Amygdala (tissue), 56 donors: Measurements from ENCODE around the gene ARHGEF16.

ENCODE experiments used
- DNase-seq, 56 donors: peaks; one replicate each; lab custom pipeline; 2025; lab: John Stamatoyannopoulos, UW

ARHGEF16 gene

GRCh38 chr1:3454811-3455618 lies 550 bp downstream of the ARHGEF16 start:
- DNase-seq, result no peak

DNA sequence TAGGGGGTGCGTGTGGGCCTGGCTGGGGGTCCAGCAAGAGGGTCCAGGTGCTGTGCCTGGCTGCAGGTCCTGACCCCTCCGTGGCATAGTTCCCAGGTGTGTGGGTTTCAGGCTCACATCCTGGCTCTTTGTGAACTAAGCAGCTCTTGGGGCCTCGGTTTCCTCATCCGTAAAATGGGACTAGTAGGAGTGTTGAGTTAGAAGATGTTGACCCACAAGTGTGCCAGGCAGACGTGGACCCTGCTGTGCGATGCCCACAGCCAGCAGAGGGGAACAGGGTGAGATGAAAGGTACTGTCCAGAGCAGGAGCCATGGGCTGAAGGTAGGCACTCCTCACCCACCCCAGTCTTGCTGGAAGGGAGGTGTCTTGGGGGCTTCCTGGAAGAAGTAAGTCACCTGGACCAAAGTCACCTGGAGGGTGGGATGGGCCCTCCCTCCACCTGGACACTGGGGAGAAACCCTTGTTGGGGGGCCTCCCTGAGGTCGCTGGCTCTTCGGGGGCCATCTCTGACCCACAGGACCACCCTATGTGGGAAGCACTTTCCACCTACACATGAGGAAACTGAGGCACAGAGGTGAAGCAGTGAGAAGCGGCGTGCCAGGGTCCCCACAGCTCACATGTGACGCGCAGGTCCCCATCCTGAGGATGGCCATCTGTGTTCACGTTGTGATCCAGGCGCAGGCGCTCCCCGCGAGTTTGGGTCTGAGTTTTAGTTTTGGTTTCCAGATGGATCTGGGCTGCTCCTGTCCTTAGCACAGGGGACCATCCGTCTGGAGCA lies 1.4 kb downstream of the ARHGEF16 start:
- no peak for DNase-seq

GRCh38 chr1:3456449-3456963 lies 2.0 kb downstream of the ARHGEF16 start:
- no peak for DNase-seq

GRCh38 chr1:3456964-3457909 lies 2.8 kb downstream of the ARHGEF16 start:
- no peak for DNase-seq

- DNase-seq, result peak in 20 of 56 donors; percentile 12 to 64 (median 39)
These were observed 3.7 kb downstream of the ARHGEF16 start for GRCh38 chr1:3457910-3458883.

GRCh38 chr1:3459051-3459908 lies 4.8 kb downstream of the ARHGEF16 start:
- no peak for DNase-seq

DNA sequence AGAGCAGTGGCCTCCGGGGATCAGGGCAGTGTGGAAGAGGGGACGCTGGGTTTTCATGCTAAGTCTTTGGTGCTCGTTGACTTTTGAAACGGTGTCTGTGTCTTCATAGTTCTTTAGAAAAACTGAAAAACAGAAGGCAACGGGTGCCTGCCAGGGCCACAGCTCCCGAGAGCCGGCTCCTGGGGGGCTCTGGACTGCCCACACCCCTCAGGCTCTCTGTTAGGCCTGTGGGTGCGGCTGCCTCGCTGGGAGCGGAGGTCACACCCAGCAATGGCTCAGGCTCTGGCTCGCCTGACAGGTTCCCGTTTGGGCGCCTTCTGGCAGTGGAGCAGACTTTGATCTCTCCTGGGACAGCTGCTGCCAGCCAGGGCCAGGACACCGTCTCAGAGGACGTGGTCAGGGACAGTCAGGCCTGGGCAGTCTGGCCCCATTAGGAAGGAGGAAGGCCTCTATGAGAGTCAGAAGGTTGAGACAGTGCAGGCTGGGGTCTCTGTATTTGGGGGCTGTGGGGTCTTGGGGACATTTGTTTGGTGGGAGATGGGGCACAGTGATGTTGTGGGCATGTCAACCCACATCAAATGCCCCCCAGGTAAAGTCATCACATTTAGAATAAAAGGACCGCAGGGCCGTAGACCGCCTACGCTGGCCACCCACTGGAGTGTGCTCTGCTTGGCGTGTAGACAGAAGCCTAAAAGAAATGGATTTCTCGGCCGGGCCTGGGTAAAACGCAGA lies 5.6 kb downstream of the ARHGEF16 start:
- no peak for DNase-seq

DNA sequence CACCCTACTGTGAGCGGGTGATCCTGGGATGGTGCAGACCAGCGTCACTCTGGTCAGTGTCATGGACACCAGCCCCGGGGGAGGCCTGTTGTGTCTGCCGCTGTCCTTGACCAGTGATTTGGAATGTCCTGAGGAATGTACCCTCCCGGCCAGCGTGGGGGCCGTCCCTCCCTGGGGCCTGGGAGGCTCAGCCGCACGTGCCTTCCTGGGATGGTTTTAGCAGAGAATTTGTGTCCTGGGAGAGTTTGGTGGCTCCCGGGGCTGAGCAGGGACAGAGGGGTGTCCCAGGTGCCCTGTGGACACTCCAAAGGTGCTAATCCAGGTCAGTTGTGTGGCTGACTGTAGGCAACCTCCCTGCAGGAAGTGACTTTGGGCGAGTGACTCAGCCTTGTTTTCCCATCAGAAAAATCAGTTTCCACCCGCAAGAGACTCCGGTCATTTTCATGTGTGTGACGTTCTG lies 6.2 kb downstream of the ARHGEF16 start:
- no peak for DNase-seq

- DNase-seq, result no peak
These were observed 6.9 kb downstream of the ARHGEF16 start for GRCh38 chr1:3461238-3461933.

DNA sequence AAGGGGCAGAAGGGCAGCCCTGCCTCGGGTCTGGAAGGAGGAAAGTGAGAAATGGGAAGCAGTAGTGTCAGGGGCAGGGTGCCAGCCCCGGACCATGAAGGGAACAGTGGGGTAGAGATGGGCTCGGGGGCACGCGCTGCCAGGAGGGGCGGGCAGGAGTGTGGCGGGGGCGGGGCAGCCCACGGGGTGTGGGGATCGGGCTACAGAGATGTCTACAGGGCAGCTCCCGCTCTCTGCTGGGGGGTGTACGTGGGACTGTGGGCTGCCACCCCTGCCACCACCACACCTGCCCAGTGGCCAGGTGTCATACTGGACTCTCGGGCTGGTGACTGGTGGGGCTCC lies 7.4 kb downstream of the ARHGEF16 start:
- DNase-seq, result no peak

- DNase-seq, result no peak
These were observed 8.0 kb downstream of the ARHGEF16 start for GRCh38 chr1:3462356-3463012.

DNA sequence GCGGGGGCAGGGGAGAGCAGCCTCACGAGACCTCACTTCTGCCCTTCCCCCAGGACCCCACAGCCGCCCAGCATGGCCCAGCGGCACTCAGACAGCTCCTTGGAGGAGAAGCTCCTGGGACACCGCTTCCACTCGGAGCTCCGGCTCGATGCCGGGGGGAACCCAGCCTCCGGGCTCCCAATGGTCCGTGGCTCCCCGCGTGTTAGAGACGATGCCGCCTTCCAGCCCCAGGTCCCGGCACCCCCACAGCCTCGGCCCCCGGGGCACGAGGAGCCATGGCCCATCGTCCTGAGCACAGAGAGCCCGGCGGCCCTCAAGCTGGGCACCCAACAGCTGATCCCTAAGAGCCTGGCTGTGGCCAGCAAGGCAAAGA lies 8.5 kb downstream of the ARHGEF16 start:
- no peak for DNase-seq

DNA sequence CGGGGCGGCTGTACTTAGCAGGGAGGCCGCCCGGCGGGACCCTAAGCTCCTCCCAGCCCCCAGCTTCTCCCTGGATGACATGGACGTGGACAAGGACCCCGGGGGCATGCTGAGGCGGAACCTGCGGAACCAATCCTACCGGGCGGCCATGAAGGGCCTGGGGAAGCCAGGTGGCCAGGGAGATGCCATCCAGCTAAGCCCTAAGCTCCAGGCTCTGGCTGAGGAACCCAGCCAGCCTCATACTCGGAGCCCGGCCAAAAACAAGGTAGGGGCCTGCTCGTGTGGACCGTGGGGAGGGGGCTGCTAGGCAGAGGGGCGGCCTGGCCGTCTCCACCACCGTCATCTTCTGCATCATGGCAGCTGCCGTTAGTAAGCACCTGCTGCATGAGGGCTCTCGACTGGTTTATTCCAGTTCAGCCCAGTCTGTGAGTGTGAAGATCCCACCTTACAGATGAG lies 9.0 kb downstream of the ARHGEF16 start:
- DNase-seq, result no peak

DNA sequence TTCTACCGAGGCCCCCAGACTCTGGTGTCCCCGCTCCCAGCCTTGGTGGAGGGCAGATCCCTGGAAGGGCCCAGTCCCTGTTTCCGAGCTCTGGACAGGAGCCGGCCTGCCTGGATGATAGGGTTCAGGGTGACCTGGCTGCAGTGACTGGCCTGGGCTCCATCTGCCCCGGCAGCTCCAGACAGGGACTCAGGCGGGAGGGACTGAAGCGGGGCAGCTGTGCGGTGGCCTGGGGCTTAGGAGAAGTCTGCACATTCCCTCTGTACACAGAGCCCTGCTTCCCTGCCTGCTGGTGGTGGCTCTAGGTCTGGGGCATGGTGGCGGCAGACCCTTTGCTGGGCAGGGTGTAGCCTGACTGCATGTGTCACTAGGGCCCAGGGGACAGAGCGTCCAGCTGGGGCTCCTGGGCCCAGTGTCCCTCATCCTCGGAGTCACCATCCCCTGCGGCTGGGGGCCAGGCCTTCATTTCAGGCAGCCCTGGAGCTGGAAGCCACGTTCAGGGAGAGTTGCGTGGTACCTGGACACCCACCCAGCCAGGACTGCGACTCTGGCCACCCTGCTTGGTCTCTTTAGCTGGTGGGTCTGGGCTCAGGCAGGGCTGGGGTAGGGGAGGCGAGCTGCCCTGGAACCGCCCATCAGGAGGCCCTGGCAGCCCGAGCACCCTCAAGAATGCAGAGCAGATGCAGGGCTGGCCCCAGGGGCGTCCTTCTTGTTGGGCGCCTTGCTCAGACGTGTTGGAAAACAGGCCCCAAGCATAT lies 9.6 kb downstream of the ARHGEF16 start:
- DNase-seq, result no peak

DNA sequence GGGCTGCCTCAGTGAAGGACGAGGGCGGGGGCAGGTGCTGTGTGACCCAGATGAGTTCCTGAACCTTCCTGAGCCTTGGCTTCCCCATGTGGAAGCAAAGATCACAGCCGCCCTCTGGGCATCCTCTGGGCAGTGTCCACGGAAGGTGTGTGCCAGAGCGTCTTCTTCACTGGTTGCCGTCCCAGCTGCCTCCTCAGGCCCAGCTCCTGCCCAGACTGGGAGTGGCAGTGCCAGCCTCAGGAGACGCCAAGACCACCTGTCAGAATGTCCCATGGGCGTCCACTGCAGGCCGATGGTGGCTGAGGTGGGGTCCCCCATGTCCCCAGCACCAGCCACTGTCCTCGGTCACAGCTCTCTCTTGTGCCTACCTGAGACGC lies 10.2 kb downstream of the ARHGEF16 start:
- DNase-seq, result no peak
